DMS53 treated with DMSO at 0.1 percent for 48 hours (cell line): ENCODE data around the gene PIGT.

Experiments used
- DNase-seq: peaks from one replicate; lab custom pipeline; 2025; ENCODE audit not compliant: unreplicated experiment; lab: John Stamatoyannopoulos, UW

Gene PIGT

DNA sequence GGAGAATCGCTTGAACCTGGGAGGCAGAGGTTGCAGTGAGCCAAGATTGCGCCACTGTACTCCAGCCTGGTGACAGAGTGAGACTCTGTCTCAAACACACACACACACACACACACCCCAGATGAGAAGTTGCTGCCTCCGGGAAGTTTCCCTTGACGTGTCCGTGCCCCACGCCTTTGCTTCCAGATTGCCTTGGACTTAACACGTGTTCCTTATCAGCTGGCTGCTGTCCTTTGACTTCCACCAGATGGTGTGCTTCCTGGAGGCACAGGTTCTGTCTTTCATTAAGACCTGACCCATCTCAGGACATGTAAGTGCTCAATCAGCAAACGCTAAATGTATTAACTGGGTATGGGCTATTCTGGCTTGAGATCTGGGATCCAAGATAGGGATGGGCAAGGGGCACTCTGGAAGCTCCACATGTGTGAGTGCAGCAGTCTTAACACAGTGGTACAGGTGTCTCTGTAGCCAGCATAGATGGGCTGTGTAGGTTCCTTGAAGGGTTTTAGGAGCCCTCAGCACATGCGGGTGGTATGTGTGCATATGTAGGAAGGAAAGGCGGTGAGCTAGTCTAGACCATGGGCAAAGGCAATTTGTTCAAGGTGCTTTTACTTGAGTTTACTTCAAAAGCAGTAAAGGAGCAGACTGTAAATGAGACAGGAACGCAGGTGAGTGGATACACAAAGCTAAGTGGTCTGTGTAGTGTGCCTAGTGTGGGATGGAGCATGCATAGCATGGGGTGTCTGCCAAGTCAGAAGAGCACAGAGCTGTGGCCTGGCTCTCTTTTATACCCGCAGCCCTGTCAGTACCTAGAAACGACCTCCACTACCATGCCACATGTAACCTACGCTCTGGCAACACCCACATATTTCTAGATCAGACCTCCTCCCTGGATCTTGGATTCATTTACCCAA is 11.6 kb downstream of the PIGT start:
- DNase-seq, result no peak

DNA sequence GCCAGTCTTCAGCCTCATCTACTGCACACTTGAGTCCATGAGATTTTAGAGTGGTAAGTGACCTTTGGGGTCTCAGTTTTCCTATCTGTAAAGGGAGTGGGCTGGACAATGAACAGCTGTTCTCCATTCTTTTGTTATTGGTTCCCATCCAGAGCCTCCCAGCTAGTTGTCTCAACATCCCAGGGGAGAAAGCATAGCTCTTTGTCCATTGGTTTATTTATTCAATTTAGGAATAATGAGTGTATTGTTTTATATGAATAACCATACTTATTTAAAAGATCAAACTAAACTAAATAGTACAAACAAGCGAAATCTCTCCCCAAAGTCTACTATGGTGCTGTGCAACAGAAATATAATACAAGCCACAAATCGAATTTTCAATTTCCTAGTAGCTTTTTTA is 13.7 kb downstream of the PIGT start:
- no peak for DNase-seq

DNA sequence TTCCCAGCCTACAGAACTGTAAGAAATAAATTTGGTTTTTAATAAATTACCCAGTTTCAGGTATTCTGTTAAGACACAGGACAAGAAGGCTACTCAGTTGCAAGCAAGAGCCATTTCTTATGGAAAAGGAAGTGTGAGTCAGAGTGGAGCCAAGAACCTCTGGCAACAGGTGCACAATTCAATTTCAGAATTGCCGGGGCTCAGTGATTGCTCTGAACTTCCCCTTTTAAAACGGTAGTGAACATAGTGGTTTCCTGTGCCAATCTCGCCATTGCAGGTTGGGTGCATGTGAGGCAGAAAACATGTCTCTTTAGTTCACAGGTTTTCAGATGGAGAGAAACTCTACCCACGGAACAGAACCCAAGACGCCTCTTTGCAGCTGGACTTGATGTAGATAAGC is 16.4 kb downstream of the PIGT start:
- DNase-seq, result no peak

DNA sequence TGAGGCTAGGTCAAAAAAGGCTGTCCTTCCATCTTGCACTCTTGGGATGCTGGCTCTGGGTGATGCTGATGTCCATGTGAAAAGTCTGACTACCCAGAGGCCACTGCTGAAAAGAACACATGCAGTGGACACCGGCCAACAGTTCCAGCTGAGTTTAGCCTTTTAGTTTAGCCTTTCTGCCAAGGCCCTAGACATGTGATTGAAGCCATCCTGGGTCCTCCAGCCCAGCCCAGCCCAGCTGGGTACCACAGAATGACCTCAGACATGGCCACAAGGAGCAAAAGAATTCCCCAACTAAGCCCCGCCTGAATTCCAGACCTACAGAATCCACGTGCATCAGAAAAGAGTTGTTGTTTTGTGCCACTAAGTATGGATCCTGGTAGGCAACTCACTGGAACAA is 17.4 kb downstream of the PIGT start:
- DNase-seq, result no peak

DNA sequence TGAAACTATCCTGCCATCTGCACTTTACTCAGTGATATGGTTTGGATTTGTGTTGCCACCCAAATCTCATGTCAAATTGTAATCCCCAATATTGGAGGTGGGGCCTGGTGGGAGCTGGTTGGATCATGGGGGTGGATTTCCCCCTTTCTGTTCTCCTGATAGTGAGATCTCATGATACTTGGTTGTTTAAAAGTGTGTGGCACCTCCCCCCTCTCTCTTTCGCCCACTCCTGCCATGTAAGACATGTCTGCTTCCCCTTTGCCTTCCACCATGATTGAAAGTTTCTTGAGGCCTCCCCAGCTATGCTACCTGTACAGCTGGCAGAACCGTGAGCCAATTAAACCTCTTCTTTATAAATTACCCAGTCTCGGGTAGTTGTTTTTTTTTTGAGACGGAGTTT is 18.0 kb downstream of the PIGT start:
- DNase-seq, result no peak

DNA sequence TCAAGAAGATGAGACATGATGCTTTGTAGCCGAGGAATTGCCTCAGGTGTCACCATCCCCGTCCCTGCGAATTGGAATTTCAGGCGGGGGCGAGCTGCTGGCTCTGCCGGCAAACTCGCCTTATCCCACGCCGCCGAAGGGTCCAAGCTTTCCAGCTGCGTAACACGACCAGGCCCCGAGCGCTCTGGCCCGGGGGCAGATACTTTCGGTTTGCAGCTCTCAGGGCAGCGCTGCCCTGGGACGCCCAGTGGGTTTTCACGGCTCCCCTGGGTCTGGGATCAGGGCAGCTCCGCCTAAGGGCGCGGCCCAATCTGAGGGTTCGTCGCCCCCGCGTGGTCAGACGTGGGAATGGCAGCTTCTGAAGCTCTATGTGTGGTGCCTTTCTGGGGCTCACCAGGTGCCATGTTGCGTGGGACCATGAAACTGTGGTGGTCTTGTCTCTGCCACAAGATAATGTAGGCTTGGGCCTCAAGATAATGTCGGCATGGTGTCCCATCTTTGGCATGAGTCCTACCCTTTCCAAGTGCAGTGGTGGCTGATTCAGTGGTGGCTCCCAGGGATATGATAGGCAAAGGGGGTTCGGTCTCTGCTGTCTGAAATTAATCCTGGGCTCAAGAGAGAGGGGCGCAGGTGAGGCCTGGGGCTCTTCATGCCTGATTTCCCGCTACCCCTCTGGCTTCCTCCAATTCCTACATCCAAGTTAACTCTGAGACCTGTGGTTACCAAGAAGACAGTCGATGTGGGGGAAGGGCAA is 21.0 kb downstream of the PIGT start:
- DNase-seq, result peak; percentile 80

DNA sequence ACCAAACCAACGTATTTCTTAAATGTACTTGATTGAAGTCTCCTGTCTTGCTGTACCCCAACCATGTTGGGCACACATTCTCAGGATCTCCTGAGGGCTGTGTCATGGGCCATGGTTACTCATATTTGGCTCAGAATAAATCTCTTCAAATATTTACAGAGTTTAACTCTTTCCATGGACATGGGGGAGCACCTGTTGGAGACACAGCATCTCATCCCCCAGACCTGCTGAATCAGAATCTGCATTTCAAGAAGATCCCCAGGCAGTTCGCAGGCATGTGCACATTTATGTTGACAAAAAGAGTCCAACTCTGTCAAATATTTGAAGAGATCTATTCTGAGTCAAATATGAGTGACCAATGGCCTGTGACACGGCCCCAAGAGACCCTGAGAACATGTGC is 24.5 kb downstream of the PIGT start:
- DNase-seq, result no peak

DNA sequence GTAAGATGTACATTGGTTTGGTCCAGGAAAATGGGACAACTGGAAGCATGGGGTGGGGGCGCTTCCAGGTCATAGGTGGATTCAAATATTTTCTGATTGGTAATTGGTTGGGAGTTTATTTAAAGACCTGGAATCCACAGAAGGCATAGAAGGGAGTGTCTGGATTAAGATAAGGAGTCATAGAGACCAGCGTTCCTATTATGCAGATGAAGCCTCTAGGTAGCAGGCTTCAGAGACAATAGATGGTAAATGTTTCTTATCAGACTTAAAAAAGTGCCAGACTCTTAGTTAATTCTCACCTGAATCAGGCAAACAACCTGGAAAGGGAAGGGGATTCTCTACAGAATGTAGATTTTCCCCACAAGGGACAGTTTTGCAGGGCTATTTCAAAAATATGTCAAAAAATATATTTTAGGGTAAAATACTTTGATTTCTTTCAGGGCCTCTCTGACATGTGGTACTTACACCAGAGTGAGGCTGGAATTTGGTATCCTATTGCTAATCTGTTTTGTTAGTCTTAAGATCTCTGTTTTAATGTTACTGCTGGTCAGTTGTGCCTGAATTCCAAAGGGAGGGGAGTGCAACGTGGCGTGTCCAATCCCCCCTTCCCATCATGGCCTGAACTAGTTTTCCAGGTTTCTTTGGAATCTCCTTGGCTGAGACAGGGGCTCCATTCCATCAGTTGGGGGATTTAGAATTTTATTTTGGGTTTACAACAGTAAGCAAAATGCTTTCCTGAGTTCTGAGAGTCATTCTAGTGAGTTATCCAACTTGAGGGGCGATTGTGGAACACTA is 25.1 kb downstream of the PIGT start:
- no peak for DNase-seq

DNA sequence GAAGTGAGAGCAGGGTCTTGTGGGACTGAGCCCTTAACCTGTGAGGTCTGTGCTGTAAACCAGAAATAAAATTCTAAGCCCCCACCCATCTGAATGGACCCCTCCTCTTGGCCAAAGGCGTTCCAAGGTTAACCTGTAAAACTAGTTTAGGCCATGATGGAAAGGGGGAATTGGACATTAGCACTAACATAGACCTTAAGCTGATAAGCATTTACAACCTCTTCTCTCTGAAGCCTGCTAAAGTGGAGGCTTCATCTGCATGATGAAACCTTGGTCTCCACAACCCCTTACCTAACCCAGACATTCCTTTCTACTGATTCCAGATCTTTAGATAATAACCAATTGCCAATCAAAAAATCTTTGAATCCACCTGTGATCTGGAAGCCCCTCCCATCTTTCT is 25.8 kb downstream of the PIGT start:
- no peak for DNase-seq

DNA sequence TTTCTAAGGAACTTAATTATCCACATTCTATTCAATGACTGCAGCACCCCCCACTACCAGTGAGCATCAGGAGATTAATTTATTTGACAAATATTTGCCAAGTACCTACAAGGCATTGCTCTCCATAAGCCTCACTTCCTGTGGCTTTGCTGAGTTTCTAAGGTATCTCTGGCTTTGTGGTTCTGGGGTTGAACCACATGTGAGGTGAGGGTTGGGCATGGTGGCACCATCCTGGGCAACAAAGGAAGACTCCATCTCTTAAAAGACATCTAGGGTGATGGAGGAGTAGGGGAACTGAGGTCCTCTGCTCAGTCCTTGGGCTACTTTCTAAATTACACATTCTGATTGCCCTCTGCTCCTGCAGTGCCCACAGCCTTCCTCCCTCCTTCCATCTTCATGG is 28.1 kb downstream of the PIGT start:
- no peak for DNase-seq

DNA sequence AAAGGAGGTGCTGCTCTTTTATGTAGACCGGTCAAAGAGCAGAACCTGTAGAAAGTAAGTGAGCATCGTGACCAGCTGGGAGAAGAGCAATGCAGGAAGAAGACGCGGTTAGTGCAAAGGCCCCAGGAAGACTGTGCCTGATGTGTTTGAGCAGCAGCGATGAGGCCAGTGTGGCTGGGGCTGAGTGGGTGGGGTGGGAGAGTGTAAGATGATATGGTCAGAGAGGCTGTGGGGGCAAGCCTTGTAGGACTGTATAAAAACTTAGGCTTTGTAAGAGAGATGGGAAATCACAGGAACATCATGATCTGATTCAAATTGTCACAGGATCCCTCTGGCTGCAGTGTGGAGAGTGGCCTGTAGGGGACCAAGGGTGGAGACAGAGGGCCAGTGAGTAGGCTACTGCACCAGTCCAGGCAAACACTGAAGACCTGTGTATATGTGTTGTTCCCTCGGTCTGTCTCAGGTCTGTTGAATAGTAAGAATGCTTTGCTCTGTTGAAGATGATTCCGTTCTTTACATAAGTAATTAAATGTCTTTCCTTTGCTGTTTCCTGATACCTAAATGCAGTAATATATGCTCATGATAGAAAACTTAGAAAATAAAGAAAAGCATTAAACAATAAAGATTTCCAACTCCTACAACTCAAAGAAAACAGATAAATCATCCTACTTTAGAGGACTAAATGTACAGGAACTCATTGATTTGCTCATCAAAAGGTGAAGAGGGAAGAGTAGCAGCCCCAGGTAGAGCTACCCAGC is 30.0 kb downstream of the PIGT start:
- DNase-seq, result peak; percentile 25

DNA sequence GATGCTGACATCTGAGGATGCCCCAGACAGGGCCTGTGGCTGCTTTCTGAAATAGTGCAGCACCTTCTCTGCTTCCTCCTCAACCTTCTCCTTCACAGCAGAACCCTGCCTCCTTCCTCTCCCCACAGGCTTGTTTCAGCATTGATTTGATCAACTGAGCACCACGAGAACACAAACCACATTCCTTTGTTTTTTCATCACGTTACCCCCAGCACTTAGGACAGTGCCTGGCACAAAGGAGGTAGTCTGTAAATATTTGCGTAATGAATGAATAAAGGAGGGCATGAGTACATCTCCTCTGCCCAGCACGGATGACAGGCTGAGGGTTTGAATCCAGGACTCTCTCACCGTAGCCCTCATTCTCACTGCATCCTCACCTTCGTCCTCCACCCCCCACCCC is 32.3 kb downstream of the PIGT start:
- DNase-seq, result no peak

DNA sequence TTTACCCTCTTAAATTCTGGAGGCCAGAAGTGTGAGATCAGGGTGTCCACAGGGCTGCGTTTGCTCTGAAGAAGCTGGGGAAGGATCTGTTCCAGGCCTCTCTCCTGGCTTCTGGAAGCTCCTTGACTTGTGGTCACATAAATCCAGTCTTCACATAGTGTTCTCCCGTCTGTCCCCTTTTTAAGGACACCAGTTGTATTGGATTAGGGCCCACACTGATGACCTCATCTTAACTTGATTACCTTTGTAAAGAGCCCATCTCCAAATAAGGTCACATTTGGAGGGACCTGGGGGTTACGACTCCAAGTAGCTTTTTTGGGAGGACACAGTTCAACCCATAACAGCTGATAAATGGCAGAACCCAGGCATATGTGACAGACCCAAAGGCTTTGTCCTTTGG is 33.6 kb downstream of the PIGT start:
- no peak for DNase-seq

DNA sequence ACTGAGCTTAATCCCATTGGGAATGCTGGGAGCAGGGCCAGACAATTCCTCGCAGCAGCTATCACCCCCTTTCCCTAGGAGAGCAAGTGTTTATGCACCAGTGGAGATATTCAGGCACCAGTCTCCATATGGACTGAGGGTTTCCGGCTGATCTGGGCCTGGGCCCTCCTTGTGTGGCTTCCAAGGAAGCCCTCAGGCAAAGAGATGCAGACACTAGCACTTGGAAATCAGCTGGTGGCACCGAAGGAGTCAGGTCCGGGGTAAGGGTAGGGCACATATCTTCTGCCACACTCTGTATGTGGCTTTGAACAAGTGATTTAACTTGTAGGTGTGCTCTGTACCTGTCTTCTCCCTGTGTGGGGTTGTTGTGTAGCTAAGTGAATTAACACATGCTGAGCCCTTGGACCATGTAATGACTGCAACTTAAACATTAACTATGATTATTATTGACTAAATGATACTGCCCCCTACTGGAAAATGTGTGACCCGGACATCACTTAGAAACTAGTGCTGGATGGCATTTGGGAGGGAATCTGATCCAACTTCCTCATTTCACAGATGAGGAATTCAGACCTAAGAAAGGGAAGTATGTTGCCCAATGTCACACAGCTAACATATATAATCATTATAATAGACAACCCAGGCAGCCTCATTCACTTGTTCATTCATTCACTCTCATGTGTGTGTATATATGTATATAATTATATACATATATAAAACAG is 34.3 kb downstream of the PIGT start:
- DNase-seq, result peak; percentile 59

DNA sequence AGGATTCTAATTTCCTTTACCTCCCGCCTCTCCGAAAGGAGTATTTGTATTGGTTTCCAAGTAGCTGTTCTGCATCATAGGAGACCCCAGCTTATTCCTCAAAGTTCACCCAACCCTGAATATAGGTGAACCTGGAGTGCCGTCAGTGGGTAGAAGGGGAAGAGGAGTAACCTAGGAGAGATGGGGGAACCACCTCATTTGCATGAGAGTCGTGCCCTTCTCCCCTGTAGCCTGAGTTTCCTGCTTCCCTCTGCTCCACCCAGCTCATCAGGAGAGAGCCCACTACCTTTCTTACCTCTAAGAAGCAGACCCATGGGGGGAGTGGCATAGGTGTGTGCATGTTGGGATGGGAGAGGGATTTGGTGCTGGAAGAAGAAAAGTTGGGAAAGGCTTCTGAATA is 36.3 kb downstream of the PIGT start:
- no peak for DNase-seq

DNA sequence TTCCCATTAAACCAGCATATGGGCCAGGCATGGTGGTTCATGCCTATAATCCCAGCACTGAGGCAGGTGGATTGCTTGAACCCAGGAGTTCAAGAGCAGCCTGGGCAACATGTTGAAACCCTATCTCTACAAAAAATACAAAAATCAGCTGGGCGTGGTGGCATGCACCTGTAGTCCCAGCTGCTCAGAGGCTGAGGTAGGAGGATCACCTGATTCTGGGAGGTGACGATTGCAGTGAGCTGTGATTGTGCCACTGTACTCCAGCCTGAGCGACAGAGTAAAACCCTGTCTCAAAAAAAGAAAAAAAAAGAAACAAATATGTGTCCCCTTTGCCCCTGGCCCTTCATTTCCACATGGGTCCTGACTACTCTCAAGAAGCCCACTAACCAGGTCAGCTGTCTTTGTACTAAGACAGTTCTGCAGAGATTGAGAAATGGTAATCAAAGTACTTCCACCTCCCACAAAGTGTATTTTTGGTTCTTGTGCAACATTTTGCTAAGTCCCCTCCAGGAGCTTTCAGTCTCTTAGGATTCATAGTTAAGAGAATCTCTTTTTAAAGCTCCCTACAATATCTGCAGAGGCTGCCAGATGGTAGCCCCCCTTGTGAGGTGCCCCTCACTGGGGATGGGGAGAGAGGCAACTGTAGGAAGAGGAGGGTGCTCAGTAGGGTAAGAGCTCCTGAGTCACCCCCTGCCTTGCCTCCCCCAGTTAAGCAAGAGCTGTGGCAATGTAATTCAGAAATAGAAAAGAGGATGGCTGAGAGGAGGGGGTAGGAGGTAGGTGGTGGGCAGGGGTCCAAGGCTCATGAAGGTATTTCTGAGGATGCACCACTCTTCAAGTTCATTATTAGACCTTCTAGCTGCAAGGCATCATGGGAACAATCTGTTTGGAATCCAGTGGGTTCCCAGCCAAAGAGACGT is 37.1 kb downstream of the PIGT start:
- no peak for DNase-seq

DNA sequence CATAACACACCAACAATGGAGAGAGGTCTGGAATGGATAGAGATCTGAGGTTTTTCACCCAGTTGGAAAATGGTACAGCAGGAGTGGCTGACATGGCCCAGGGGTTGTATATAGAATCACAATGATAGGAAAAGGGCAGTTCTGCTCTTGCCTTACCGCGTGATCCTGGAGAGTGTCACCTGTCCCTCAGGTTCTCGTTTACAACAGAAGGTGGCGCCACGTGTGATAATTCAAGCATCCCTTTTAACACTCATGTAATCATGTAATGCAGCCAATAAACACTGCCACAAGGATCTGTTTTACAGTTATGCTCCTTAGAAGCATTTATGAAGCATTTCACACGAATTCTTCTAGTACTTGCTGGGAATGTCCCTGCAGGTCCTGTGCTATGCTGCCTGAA is 40.7 kb downstream of the PIGT start:
- DNase-seq, result peak; percentile 78

DNA sequence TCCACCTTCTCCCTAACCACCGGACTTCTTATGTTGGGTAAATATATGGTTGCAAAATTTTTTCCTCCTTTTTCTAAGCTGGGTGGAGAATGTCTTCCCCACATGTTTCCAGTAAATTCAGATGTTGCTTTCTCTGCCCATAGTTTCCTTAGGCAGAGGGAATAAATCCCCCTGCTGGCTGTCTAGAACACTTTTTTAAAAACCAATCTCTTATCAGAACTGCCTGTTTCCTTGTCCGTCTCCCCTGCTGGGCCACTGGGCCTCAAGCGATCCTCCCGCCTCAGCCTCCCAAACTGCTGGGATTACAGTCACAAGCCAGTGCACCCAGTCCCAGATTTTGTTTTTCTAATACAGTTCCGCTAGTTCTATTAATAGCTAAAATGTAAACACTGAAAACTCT is 43.7 kb downstream of the PIGT start:
- no peak for DNase-seq

DNA sequence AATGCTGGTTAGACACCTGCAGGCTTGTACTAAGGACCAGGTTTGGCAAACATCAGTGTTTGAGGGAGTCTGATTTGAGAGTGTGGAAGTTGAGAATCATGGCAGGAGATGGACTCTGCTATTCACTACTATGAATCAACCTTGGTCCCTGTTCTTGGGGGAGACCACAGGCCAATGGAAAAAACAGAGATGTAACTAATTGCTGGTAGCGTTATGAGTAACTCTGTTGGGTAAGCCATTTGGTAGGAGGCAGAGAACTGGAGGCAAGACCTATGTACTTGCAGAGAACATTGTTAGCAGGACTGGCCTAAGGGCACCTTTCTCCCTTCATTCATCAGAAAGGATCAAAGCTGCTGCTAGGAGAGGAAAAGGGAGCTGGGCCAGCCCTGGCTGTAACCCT is 45.3 kb downstream of the PIGT start:
- DNase-seq, result no peak
